ENCODE measurements around the gene PRPF39.

The PRPF39 gene, protein sequence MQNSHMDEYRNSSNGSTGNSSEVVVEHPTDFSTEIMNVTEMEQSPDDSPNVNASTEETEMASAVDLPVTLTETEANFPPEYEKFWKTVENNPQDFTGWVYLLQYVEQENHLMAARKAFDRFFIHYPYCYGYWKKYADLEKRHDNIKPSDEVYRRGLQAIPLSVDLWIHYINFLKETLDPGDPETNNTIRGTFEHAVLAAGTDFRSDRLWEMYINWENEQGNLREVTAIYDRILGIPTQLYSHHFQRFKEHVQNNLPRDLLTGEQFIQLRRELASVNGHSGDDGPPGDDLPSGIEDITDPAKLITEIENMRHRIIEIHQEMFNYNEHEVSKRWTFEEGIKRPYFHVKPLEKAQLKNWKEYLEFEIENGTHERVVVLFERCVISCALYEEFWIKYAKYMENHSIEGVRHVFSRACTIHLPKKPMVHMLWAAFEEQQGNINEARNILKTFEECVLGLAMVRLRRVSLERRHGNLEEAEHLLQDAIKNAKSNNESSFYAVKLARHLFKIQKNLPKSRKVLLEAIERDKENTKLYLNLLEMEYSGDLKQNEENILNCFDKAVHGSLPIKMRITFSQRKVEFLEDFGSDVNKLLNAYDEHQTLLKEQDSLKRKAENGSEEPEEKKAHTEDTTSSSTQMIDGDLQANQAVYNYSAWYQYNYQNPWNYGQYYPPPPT

DNA sequence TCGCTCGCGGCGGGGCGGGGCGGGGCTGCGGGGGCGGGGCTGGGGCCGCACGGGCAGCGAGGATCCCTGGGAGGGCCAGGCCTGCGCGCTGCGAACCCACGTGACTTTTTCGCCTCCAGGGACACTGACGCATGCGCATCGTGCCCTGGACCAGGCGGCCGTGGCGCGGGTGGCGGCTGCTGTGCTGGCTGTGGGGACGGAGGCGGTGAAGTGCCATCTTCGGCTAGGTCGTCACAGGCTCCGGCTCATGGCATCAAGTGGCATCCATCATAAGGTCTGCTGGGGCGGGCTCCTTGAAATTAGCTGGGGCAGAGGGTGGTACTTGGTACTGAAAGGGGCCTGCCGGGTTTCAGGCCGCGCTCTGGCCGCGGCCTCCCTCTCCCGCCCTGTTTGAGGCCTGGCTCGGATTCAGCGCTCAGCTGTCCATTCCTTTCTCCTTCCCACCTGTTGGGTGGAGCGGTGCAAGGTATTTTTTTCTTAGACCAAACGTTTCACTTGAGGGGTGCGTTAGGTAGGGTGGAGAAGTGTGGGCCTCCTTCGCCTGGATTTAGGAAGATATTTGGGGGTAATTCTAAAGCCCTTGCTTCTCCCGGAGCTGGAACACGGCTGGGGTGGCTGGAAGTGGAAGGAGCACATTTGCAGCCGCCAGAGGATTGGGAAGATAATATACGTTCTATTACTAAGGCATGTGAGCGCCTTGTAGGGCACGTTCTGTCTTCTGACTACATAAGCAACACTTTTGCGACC lies at the start of gene PRPF39:
Gene PRPF39, plus strand, starts transcription at position 141 of the 747 bp plus-strand sequence. CDS start 11,124 bp downstream, outside the sequence.
- peak; percentile 87 to 93 for DNase-seq (ENCODE audit: extremely low read depth in 1 of 2, low read depth in 1 of 2)

DNA sequence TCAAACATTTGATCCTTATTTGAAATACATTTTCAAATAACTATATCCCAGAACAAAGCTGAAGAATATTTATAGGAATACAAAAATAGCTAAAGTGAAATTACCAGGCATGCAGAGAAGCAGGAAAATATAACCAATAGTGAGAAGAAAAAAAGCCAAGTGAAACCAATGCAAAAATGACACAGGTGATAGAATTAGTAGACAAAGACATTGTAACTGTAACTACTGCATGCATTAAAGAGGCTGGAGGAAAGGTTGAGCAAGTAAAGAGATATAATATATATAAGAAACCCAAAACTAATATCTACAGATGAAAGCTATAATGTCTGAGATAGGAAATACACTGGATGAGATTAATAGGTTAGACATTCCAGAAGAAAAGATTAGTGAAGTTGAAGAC lies 49.2 kb upstream of the PRPF39 start:
- DNase-seq (ENCODE audit: extremely low read depth in 1 of 2, low read depth in 1 of 2): no peak

- no peak for DNase-seq (ENCODE audit: extremely low read depth in 1 of 2, low read depth in 1 of 2)
These were observed 45.7 kb upstream of the PRPF39 start for GRCh38 chr14:45038256-45038655.

- no peak for DNase-seq (ENCODE audit: extremely low read depth in 1 of 2, low read depth in 1 of 2)
These were observed 45.1 kb upstream of the PRPF39 start for GRCh38 chr14:45038865-45039264.

DNA sequence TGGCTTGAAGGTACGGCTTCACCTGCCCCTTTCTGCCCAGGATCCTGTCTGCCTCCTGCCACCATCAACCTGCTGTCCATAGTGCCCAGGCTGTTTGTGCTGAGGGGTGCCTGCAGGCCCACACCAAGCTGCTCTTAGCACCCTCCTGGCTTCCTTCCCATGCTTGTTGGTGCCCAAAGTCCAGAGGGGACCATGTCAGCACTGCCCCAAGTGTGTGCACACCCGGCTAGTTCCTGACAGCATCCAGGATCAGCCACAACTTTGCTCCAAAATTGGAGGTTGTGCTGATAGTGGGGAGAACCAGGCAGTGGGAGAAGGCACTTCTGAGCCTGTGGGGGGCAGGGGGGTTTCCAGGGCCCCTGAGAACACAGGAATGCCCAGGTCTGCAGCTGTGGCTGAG lies 44.5 kb upstream of the PRPF39 start:
- DNase-seq (ENCODE audit: extremely low read depth in 1 of 2, low read depth in 1 of 2): no peak

DNA sequence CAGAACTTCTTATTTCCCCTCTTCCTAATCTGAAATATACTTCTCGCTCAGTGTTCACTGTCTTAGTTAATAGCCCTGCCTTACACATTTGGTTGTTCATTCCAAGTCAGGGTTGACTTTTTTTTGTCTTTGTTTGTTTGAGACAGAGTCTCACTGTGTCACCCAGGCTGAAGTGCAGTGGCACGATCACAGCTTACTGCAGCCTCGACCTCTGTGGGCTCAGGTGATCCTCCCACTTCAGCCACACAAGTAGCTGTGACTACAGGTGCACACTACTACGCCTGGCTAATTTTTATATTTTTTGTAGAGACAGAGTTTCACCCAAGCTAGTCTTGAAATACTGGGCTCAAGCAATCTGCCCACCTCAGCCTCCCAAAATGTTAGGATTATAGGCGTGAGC lies 42.3 kb upstream of the PRPF39 start:
- no peak for DNase-seq (ENCODE audit: extremely low read depth in 1 of 2, low read depth in 1 of 2)

DNA sequence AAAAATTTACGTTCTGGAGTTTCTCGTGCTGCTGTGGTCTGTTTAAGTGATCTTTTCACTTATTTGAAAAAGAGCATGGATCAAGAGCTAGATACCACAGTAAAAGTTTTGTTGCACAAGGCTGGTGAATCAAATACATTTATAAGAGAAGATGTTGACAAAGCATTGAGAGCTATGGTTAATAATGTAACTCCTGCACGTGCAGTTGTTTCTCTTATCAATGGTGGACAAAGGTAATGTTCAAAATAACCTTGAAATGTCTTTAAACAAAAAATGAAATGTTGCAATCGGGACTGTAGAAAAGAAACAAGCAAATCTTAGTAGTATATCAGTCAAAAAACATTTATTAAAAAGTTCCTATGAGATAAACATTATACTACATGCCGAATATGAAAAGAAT lies 39.3 kb upstream of the PRPF39 start:
- DNase-seq (ENCODE audit: extremely low read depth in 1 of 2, low read depth in 1 of 2): no peak

- DNase-seq (ENCODE audit: extremely low read depth in 1 of 2, low read depth in 1 of 2): no peak
These were observed 35.5 kb upstream of the PRPF39 start for GRCh38 chr14:45048385-45048784.

DNA sequence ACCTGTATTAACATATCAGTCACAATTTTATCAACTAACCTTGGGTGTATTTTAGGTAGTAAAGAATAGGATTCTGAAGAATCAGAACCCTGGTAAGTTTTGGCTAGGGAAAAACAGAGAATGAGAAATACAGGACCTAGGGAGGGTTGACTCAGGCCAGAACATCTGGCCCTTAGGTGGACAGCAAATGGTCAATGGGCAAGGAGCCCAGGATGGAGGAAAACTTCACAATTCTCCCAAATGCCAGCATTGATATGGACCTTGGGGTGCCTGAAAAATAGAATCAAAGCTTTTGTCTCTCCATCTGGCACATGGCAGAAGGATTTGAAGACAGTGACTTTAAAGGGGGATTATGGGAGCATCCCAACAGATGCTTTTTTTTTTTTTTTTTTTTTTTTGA lies 32.7 kb upstream of the PRPF39 start:
- DNase-seq (ENCODE audit: extremely low read depth in 1 of 2, low read depth in 1 of 2): no peak

GRCh38 chr14:45051896-45052295 lies 32.0 kb upstream of the PRPF39 start:
- no peak for DNase-seq (ENCODE audit: extremely low read depth in 1 of 2, low read depth in 1 of 2)

DNA sequence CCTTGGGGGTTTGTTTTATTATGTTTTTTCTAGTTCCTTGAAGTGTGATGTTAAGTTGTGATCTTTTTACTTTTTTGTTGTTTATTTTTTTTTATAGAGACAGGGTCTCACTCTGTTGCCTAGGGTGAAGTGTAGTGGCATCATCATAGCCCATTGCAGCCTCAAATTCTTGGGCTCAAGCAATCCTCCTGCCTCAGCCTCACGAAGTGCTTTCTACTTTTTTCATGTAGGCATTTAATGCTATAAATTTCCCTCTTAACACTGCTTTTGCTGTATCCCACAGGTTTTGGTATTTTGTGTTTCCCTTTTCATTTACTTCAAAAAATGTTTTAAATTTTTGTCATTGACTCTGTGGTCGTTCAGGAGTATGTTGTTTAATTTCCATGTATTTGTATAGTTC lies 26.6 kb upstream of the PRPF39 start:
- no peak for DNase-seq (ENCODE audit: extremely low read depth in 1 of 2, low read depth in 1 of 2)

GRCh38 chr14:45057881-45058364 lies 26.0 kb upstream of the PRPF39 start:
- no peak for DNase-seq (ENCODE audit: extremely low read depth in 1 of 2, low read depth in 1 of 2)

- no peak for DNase-seq (ENCODE audit: extremely low read depth in 1 of 2, low read depth in 1 of 2)
These were observed 23.4 kb upstream of the PRPF39 start for GRCh38 chr14:45060551-45060950.

DNA sequence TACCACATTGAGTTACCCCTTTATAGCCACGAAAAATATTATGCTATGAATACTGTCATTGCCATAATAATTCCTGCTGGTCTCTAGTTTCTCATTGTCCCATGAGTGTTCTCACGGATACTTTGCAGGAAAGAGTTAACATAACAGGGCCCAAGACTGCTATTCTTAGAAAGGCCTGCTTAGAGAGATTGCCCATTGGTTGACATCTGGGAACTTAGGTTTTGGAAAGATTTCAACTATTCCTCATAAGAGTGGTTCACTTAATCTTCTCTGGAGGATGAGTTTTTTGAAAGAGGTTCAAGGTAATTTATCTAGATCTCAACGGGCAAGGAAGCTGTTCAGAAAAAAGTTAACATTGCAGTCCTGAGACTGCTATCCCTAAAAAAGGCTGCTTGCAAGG lies 18.4 kb upstream of the PRPF39 start:
- no peak for DNase-seq (ENCODE audit: extremely low read depth in 1 of 2, low read depth in 1 of 2)

DNA sequence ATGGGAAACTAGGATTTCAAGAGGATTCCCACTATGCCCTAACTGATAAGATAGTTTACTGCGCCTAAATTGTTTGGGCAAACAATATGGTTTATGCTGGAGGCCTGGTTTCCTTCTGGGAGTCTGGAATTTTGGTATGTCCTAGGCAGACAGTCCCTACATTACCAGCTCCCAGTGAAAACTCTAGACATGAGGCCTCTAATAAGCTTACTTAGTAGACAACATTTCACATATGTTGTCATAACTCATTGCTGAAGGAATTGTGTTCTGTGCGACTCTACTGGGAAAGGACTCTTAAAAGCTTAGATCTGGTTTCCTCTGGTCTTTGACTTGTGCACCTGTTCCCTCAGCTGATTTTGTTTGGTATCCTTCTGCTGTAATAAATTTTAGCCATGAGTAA lies 18.0 kb upstream of the PRPF39 start:
- DNase-seq (ENCODE audit: extremely low read depth in 1 of 2, low read depth in 1 of 2): no peak

DNA sequence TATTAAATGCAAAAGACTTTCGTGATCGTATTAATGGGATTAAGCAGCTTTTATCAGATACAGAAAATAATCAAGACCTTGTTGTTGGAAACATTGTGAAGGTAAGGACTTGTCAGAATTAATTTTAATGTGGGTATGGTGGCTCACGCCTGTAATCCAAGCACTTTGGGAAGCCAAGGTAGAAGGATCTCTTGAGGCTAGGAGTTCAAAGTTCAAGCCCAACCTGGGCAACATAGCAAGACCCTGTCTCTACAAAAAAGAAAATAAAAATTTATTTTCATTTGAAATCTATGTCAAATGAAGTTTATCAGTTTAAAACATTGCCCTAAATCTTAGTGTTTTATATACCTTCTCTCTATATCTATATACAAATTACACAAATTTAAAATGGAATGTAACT lies 17.2 kb upstream of the PRPF39 start:
- no peak for DNase-seq (ENCODE audit: extremely low read depth in 1 of 2, low read depth in 1 of 2)

GRCh38 chr14:45068396-45068795 lies 15.5 kb upstream of the PRPF39 start:
- DNase-seq (ENCODE audit: extremely low read depth in 1 of 2, low read depth in 1 of 2): no peak

GRCh38 chr14:45070215-45070614 lies 13.7 kb upstream of the PRPF39 start:
- DNase-seq (ENCODE audit: extremely low read depth in 1 of 2, low read depth in 1 of 2): no peak

DNA sequence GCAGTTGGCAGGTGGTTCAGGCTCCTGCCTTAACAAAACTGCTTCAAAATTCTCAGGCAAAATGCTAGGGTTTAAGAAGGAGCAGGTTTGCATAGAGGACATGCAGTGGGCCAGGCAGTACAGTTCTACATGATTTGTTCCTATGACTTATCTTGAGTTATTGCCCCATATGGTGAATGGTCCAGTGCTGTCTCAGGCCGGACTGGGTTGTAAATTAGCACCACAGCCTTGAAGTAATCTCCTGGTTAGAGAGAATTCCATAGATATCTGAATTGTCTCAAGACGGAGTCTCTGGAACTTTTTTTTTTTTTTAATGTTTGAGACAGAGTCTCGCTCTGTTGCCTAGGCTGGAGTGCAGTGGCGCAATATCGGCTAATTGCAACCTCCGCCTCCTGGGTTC lies 11.8 kb upstream of the PRPF39 start:
- DNase-seq (ENCODE audit: extremely low read depth in 1 of 2, low read depth in 1 of 2): no peak

GRCh38 chr14:45073231-45073879 lies 10.6 kb upstream of the PRPF39 start:
- no peak for DNase-seq (ENCODE audit: extremely low read depth in 1 of 2, low read depth in 1 of 2)

DNA sequence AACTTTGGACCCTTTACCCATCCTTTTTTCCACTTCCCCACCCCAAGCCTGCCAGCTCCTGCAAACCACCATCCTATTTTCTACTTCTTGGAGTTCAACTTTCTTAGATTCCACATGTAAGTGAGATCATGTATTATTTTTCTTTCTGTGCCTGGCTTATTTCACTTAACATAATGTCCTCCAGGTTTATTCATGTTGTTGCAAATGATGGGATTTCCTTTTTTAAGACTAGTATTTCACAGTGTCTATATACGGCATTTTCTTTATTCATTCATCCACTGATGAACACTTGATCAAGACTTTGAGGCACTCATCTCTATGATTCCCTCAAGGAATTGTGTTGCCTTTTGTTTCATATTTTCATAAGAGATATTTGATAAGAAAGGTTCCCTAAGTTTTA lies 5.6 kb upstream of the PRPF39 start:
- DNase-seq (ENCODE audit: extremely low read depth in 1 of 2, low read depth in 1 of 2): no peak
